ENCODE data around the gene IFI6.

- TF ChIP-seq USF2 (IDR thresholded peaks at IDR 0.05; ENCODE audit: low read depth, low read length) (no peak), USF2 (CRISPR knock-in tag; IDR thresholded peaks at IDR 0.05; ENCODE audit: borderline replicate concordance) (no peak), MEIS2 (CRISPR knock-in tag; IDR thresholded peaks at IDR 0.05) (no peak), POLR2A (IDR thresholded peaks at IDR 0.05; ENCODE audit: insufficient read depth in 1 of 2, low read depth in 2 of 2, low read length in 2 of 2) (no peak)
Measured at GRCh38 chr1:27689423-27690173, 17.6 kb upstream of the IFI6 start.
